Endometrium (tissue), 2 donors: Measurements from ENCODE around the gene DYRK4.

Experiments used
- FAIRE-seq: peaks from 2 replicates; lab custom pipeline; 2012; peaks lifted over from hg19 to GRCh38; lab: Jason Lieb, UNC
- donor health status: control.
- donor health status: control.

DYRK4 gene

DNA sequence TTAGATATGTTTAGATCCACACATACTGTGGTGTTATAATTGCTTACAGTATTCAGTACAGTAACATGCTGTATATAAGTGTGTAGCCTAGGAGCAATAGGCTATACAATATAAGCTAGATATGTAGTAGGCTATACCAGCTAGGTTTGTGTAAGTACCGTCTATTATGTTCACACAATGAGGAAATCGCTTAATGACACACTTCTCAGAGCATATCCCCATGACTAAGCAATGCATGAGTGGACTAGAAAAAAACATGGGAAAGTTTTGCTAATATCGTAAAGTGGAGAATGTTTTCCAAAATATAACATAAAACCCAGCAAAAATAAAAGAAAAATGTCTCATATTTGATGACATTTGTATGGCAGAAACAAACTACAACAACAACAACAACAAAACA, 59.5 kb downstream of the DYRK4 start:
- FAIRE-seq = no peak

DNA sequence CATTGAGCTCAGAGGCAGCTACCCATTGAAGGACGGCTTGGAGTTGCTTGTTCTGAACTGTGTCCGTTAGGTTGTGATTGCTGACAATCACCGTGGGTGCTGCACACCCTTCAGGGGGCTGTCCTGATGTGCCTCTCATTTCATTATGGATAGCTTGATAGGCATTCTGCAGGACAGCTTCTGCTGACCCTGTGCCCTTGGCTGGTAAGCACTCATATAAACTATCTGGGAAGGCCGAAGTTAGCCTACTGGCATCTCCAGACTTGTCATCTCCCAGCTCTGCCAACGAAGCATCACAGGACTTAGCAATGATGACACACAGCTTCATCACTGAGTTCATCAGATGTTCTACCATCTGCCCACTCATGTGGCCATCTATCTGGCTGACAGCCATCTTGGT, 64.5 kb downstream of the DYRK4 start:
- FAIRE-seq = no peak

DNA sequence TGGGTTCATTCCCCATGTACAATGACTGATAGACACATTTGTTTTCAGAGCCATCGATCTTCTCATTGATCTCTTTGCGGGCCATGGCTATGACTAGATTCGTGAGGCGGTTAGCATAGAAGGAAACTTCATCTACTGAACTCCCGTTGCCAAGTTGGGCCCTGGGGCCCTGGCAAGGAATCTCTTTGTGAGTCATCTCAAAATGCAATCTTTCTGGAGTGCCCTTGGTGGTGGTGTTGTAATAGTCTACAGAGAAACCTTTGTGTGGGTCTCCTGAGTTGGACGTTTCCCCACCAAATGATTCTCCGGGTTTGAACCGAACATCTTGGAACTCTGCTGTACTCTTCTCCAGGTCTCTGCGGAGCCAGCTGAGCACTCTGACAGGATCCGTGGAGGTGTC, 66.4 kb downstream of the DYRK4 start:
- FAIRE-seq = no peak

DNA sequence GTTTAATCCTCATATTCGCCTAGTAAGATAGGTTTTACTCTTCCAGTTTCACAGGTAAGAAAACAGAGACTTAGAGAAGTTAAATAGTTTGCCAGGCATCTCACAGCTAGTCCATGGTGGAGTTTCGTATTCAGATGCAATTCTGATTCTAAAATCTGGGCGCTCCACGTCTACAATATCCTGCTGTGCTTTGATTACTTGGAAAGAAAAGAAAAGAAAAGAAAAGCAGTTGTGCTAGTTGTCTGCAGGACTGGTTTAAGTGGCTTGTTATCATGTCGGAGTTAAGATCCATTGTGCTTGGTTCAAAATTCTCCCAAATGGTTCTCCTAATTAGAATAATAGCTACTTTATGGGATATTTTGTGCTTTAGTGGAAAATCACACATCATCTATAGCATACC, 68.3 kb downstream of the DYRK4 start:
- no peak for FAIRE-seq

DNA sequence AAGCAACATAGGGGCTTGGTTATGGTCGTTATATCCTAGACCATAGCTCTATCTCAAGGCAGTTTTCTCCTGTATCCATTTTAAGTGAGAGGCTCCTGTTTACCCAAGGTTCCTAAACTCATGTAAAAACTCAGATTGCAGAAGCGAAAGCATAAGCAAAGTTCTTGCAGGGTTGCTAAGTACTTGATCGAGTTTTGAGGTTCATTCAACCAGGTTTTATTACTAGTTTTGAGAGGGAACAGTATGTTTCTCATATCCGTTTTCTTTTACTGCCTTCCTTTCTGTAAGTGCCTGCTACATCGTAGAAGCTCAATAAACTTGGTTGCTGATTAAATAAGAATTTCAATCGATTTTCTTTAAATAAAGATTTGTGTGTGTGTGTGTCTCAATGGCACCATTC, 81.7 kb downstream of the DYRK4 start:
- FAIRE-seq = no peak

DNA sequence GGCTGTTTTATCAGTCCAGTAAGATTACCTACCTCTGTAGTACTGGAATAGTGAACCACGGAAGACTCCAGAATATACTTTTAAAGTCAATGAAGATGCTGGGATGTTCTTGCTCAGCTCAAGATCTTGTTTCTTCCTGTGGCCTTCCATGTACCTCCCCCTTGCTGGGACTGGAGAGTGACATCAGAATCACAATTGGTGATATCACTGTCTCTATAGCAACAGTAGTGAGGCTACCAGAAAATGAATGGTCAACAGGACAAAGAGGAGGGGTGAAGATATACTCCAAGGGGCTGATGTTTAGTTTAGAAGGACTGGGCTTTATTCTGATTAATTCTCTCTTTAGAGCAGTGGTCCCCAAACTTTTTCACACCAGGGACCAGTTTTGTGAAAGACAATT, 83.0 kb downstream of the DYRK4 start:
- no peak for FAIRE-seq

DNA sequence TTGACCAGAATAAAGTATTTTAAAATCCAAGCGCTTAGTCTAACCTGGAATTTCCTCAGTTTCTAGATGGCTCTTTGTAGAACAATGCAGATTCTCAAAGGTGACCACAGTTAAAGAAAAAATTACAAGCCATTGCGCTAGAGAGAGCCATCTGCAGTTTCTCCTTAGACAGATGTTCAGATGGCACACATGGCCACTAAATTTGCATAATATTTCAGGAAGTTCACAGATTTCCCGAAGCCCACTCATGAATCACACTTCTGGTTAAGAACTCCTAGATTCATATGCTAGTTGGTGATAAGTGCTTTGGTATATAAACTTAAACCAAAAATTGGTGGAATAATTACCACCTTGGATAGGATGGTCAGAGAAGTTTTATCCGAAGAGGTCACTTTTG, 86.1 kb downstream of the DYRK4 start:
- no peak for FAIRE-seq

DNA sequence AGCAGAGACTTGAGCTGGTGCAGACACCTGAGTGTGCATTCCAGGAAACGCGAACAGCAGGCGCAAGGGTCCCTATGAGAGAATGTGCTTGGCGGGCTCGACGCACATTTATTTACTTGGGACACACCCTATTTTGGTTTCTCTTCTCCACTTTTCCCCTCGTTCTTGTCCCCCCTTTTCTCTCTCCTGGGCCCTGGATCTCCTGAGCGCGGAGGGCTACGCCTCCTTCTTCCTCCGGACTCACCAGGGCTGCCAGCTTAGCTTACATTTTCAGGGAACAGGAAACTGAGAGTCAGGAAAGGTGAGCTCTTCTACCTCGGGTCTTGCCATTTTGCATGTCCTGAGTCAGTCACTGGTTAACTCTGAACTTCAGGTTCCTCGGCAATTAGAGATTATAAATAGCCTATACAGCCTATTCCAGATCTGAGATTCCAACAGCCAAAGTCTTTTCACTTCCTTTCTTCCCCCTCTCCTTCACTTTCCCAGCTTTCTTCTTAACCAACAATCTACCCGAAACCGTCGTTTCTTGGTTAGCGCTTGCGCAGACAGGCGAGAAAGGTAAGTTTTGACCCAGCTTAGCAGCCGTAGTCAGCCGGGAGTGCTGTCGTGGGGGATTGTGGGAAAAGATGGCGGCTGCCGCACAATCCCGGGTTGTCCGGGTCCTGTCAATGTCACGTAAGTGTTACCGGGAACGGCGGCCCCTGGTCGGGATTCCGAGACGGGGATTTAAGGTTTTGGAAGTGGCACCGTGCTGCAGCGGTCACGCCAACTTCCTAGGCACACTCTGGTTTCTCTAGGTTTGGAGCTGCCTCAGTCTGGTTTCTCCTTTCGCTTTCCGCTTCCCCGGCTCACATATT, 86.7 kb downstream of the DYRK4 start, which contains the start of the genes AKAP3 and NDUFA9:
TSS of gene AKAP3 (minus strand) at position 551 of the 857 bp plus-strand sequence. CDS start 10,855 bp downstream, outside the sequence.
TSS of gene NDUFA9 (plus strand) at position 614 of the 857 bp plus-strand sequence. CDS start at position 627, 13 bp downstream.
- FAIRE-seq = peak; percentile 77

DNA sequence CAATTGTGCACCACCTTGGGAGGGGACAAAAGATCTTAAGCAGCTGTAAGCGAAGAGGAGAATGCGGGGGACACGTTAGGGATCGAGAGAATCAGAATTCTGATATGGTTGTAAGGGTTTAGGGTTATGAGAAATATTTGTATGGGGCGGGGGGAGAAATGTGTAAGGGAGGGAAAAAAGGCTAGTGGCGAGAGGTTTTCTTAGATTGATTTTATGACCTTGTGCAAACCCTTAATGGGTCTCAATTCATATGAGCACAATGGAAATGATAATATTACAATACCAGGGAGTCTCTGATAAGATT, 87.3 kb downstream of the DYRK4 start:
- no peak for FAIRE-seq

DNA sequence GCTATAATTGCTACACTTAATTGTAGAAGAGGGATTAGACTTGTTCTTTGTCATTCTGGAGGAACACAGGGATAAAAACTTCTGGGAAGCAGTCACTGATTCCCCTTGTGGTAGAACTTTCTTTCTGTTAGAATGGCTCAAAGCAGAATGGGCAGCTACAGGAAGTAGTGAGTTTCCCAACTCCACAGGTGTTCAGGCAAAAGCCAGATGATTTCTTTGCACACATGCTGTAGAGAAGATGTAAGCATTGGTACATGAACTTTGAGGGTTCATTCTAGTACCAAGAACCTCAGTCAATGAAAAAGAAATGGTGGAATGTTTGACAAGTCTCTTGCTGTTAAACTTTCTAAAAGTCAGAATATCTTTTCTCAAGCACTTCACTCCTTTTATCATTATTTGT, 91.2 kb downstream of the DYRK4 start:
- no peak for FAIRE-seq

DNA sequence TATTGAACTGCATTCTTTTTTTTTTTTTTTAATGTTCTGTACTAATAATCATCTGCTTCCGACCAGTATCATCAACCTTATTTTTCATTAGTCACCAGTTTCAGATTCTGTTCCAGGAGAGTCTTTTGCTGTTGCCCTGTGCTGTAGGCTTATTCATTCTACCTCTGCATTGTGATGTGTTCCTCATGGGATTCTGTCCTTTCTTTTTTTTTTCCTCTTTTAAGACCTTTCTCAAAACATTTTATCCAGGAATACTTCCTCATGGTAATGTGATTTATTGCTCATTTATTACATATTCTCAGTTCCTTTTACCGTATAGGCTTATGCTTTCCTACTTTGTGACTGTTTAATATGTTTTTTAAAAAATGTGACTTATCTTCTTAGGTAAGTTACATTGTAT, 91.7 kb downstream of the DYRK4 start:
- no peak for FAIRE-seq
